HCT116 (cell line): Measurements from ENCODE around the gene GORAB. TPM values are rescaled to one million over a fixed set of nuclear protein-coding genes. Genes with fewer than 3 reads are reported as not detected.

Experiments
- ATAC-seq: fragments of 200-7000 bp; cut with Tn5 transposase; 2 replicates; pipeline ENCODE4 v1.9.1; 2020; ENCODE audit warnings: mild to moderate bottlenecking, moderate library complexity
- BruUV-seq: library from RNA; stranded (reverse); fragments of 400-500 nt; replicated peaks from 2 replicates; lab custom pipeline; 2021; lab: Mats Ljungman, UMichigan
- CTCF ChIA-PET: fragments of 300-600 bp; sonication (Branson Sonifier 250); formaldehyde crosslinking; loops from one replicate; lab custom pipeline; 2021; ENCODE audit warnings: antibody characterized with exemption; lab: Charles Lee
- POLR2A ChIA-PET: fragments of 300-600, 350-600 bp; sonication (Branson Sonifier 250); formaldehyde crosslinking; loops from one replicate; lab custom pipeline; 2021; ENCODE audit warnings: antibody characterized with exemption; lab: Charles Lee
- RAD21 ChIA-PET, 2 experiments: fragments of 300-600 bp; sonication (Branson Sonifier 250); formaldehyde crosslinking; loops; one replicate each; lab custom pipeline; 2023; ENCODE audit warnings: low total read pairs in 2 of 2; ENCODE audit not compliant: uncharacterized antibody in 2 of 2, unreplicated experiment in 2 of 2, low non-redundant PET in 1 of 2; lab: Charles Lee
- DNase-seq: peaks from one replicate; pipeline ENCODE4 v3.0.0-alpha.2; 2010; ENCODE audit warnings: low read depth, low spot score
- H2AFZ ChIP-seq: fragments of 200-600 bp; shearing (Covaris generic), sonication (generic); 2 replicates; pipeline ENCODE4 v1.6.1; 2017; ENCODE audit warnings: low read depth, mixed run types, mixed read lengths, antibody characterized with exemption, low read length; ENCODE audit not compliant: poor library complexity, severe bottlenecking
- H3K27ac ChIP-seq: 2 replicates; pipeline ENCODE4 v1.5.1; 2012; ENCODE audit warnings: low read depth, low read length
- H3K27me3 ChIP-seq: fragments of 200-600 bp; sonication (generic); 2 replicates; pipeline ENCODE4 v1.6.1; 2016; ENCODE audit warnings: mixed run types, low read length, mixed read lengths; ENCODE audit not compliant: insufficient read depth
- H3K36me3 ChIP-seq, 2 experiments: fragments of 200-500 bp in 1 of 2; fragments of 200-600 bp in 1 of 2; sonication (Bioruptor generic) in 1 of 2; sonication (generic) in 1 of 2; 2 replicates each; pipeline versions ENCODE4 v1.5.1 to v1.6.1; 2014 to 2016; ENCODE audit warnings: low read length in 2 of 2, inconsistent platforms in 1 of 2, mixed read lengths in 1 of 2, mixed run types in 1 of 2; ENCODE audit not compliant: insufficient read depth in 2 of 2, control insufficient read depth in 1 of 2
- H3K4me1 ChIP-seq, 2 experiments: fragments of 200-600 bp in 1 of 2; sonication (generic) in 1 of 2; 2 replicates each; pipeline versions ENCODE4 v1.5.1 to v1.6.1; 2012 to 2017; ENCODE audit warnings: low read length in 2 of 2, inconsistent platforms in 1 of 2, mild to moderate bottlenecking in 1 of 2, mixed read lengths in 1 of 2, mixed run types in 1 of 2, moderate library complexity in 1 of 2; ENCODE audit not compliant: insufficient read depth in 2 of 2, control insufficient read depth in 1 of 2
- H3K4me2 ChIP-seq: fragments of 200-600 bp; sonication (generic); 2 replicates; pipeline ENCODE4 v1.6.1; 2017; ENCODE audit warnings: mixed run types, low read length, mixed read lengths
- H3K4me3 ChIP-seq, 2 experiments: fragments of 200-600 bp in 1 of 2; sonication (generic) in 1 of 2; replicated peaks in 1 of 2; 2 replicates each; pipeline ENCODE4 v1.5.1; 2011 to 2016; ENCODE audit warnings: low read length in 2 of 2, control low read depth in 1 of 2, low read depth in 1 of 2, mild to moderate bottlenecking in 1 of 2, mixed read lengths in 1 of 2, mixed run types in 1 of 2
- H3K79me2 ChIP-seq: fragments of 200-600 bp; sonication (generic); 2 replicates; pipeline ENCODE4 v1.6.1; 2017; ENCODE audit warnings: mild to moderate bottlenecking, mixed run types, low read length, moderate library complexity, mixed read lengths; ENCODE audit not compliant: insufficient read depth
- H3K9ac ChIP-seq: fragments of 200-600 bp; sonication (generic); 2 replicates; pipeline ENCODE4 v1.6.1; 2016; ENCODE audit warnings: low read length, mixed read lengths
- H3K9me2 ChIP-seq: fragments of 200-600 bp; sonication (generic), shearing (Covaris generic); 2 replicates; pipeline ENCODE4 v1.6.1; 2017; ENCODE audit warnings: mixed run types, mild to moderate bottlenecking, moderate library complexity; ENCODE audit not compliant: insufficient read depth
- H3K9me3 ChIP-seq, 2 experiments: fragments of 200-500 bp in 1 of 2; fragments of 200-600 bp in 1 of 2; sonication (Bioruptor generic) in 1 of 2; sonication (generic) in 1 of 2; 2 replicates each; pipeline ENCODE4 v1.6.1; 2014 to 2017; ENCODE audit warnings: low read length in 2 of 2, mixed read lengths in 2 of 2, inconsistent platforms in 1 of 2, low read depth in 1 of 2, mild to moderate bottlenecking in 1 of 2, mixed run types in 1 of 2, moderate library complexity in 1 of 2; ENCODE audit not compliant: control insufficient read depth in 1 of 2, insufficient read depth in 1 of 2
- H4K20me1 ChIP-seq: fragments of 200-600 bp; sonication (generic), shearing (Covaris generic); 2 replicates; pipeline ENCODE4 v1.6.1; 2017; ENCODE audit warnings: mixed run types, mild to moderate bottlenecking, moderate library complexity; ENCODE audit not compliant: insufficient read depth
- ATF3 ChIP-seq: IDR thresholded peaks from 2 replicates; pipeline ENCODE4 v1.6.1; 2012
- CBX3 ChIP-seq: IDR thresholded peaks from 2 replicates; pipeline ENCODE4 v1.6.1; 2012; ENCODE audit warnings: low read depth
- CEBPB ChIP-seq: IDR thresholded peaks from 2 replicates; pipeline ENCODE4 v1.6.1; 2012; ENCODE audit warnings: low read depth
- CTCF ChIP-seq, 3 experiments: fragments of 200-600 bp in 1 of 3; sonication (generic) in 1 of 3; IDR thresholded peaks in 2 of 3; conservative IDR thresholded peaks in 1 of 3; 2 replicates each; pipeline ENCODE4 v1.5.1; 2012 to 2017; ENCODE audit warnings: low read depth in 2 of 3, low read length in 2 of 3, antibody characterized with exemption in 1 of 3, borderline replicate concordance in 1 of 3, control low read depth in 1 of 3, mild to moderate bottlenecking in 1 of 3, mixed read lengths in 1 of 3, mixed run types in 1 of 3, moderate library complexity in 1 of 3; ENCODE audit not compliant: insufficient read depth in 1 of 3
- ELF1 ChIP-seq: IDR thresholded peaks from 2 replicates; pipeline ENCODE4 v1.6.1; 2012; ENCODE audit warnings: low read depth, borderline replicate concordance
- EZH2 ChIP-seq: fragments of 200-600 bp; sonication (generic); IDR thresholded peaks from 2 replicates; pipeline ENCODE4 v1.6.1; 2017; ENCODE audit warnings: antibody characterized with exemption, mixed run types
- EZH2phosphoT487 ChIP-seq: fragments of 200-600 bp; IDR thresholded peaks from 2 replicates; pipeline ENCODE4 v1.6.1; 2018; ENCODE audit warnings: antibody characterized with exemption, borderline replicate concordance
- POLR2A ChIP-seq: IDR thresholded peaks from 2 replicates; pipeline ENCODE4 v1.7.0; 2011; ENCODE audit warnings: borderline replicate concordance; ENCODE audit not compliant: insufficient read depth, insufficient read length; ENCODE audit errors: extremely low read depth
- REST ChIP-seq: IDR thresholded peaks from 2 replicates; pipeline ENCODE4 v1.6.1; 2012; ENCODE audit warnings: low read depth
- SIN3A ChIP-seq: IDR thresholded peaks from 2 replicates; pipeline ENCODE4 v1.6.1; 2012; ENCODE audit warnings: low read depth
- SP1 ChIP-seq: IDR thresholded peaks from 2 replicates; pipeline ENCODE4 v1.6.1; 2012; ENCODE audit warnings: low read depth
- SRF ChIP-seq: IDR thresholded peaks from 2 replicates; pipeline ENCODE4 v1.6.1; 2012; ENCODE audit warnings: low read depth
- TCF7L2 ChIP-seq: IDR thresholded peaks from 2 replicates; pipeline ENCODE4 v1.7.0; 2011; ENCODE audit warnings: borderline replicate concordance, inconsistent platforms; ENCODE audit not compliant: insufficient read depth, insufficient read length; ENCODE audit errors: extremely low read depth
- YY1 ChIP-seq: IDR thresholded peaks from 2 replicates; pipeline ENCODE4 v1.6.1; 2011; ENCODE audit warnings: low read length, low read depth, moderate library complexity, mild to moderate bottlenecking; ENCODE audit not compliant: insufficient replicate concordance; ENCODE audit errors: extremely low read depth
- ZBTB33 ChIP-seq: IDR thresholded peaks from 2 replicates; pipeline ENCODE4 v1.6.1; 2011; ENCODE audit warnings: mild to moderate bottlenecking, low read length, moderate library complexity; ENCODE audit not compliant: insufficient replicate concordance; ENCODE audit errors: extremely low read depth
- ZFX ChIP-seq: fragments of 450-650 bp; IDR thresholded peaks from 2 replicates; pipeline ENCODE4 v1.6.1; 2017
- ZNF274 ChIP-seq: fragments of 200-500 bp; sonication (Bioruptor generic); IDR thresholded peaks from 2 replicates; pipeline ENCODE4 v1.6.1; 2014; ENCODE audit warnings: mild to moderate bottlenecking, low read depth, low read length, inconsistent platforms
- intact Hi-C: fragments of 100-400 bp; cut with micrococcal nuclease; formaldehyde crosslinking; loops from 2 replicates; pipeline ENCODE4 v1.10.0; 2022
- total RNA-seq: library from RNA; stranded (reverse); gene quantifications from one replicate; pipeline ENCODE4 v1.2.1, GENCODE V29; 2021; ENCODE audit not compliant: unreplicated experiment

Gene GORAB
- total RNA-seq, 1 experiment from 2014 or later: 7.5 TPM

GRCh38 chr1:170498876-170499275 is 33.1 kb upstream of the GORAB start:
- H3K27ac ChIP-seq: no peak overlapping the region
- H2AFZ ChIP-seq: no peak overlapping the region
- no peaks in the 10 kb centered on the region for H4K20me1 ChIP-seq
- BruUV-seq: no TSS peak
- TF ChIP-seq CEBPB (no peak), SRF (no peak), ATF3 (no peak), CBX3 (no peak), ELF1 (no peak), POLR2A (no peak), EZH2phosphoT487 (no peak), REST (no peak), ZBTB33 (no peak), EZH2 (no peak), ZNF274 (no peak), SP1 (no peak), SIN3A (no peak), YY1 (no peak), TCF7L2 (no peak), CTCF (IDR thresholded peaks at IDR 0.05 in 2 of 3, conservative IDR thresholded peaks at IDR 0.05 in 1 of 3; ENCODE audit: borderline replicate concordance in 1 of 3, insufficient read depth in 1 of 3, low read depth in 2 of 3, low read length in 2 of 3) (no peak), ZFX (no peak)
- H3K4me3 ChIP-seq: no peak overlapping the region
- intact Hi-C loops: no loop called here
- no peaks in the 10 kb centered on the region for H3K36me3 ChIP-seq
- no peak overlapping the region for H3K4me2 ChIP-seq
- no peaks in the 10 kb centered on the region for H3K79me2 ChIP-seq
- no peak for DNase-seq
- no peaks in the 10 kb centered on the region for H3K27me3 ChIP-seq
- H3K9me2 ChIP-seq: no peaks in the 10 kb centered on the region
- ChIA-PET POLR2A (no interaction called here), CTCF (no interaction called here), RAD21 (no interaction called here)
- peaks cover 7 to 8% of the 10 kb centered on the region in 2 experiments; a peak in 2 of 4 replicates for H3K4me1 ChIP-seq
- no peaks in the 10 kb centered on the region for H3K9me3 ChIP-seq
- no peak overlapping the region for H3K9ac ChIP-seq
- ATAC-seq: no peak
